Natural killer cell (primary cell): ENCODE results near the gene FEM1C. TPM values are rescaled to one million over a fixed set of nuclear protein-coding genes. Genes with fewer than 3 reads are reported as not detected.

ENCODE experiments used
- ATAC-seq, 3 donors: fragments of 150-1000 bp in 2 of 3; fragments of 200-7000 bp in 1 of 3; cut with Tn5 transposase; 1 replicate in 1 of 3; 2 replicates in 2 of 3; pipeline ENCODE4 v1.10.0; 2021; ENCODE audit warnings: mild to moderate bottlenecking in 2 of 3, moderate library complexity in 2 of 3
- DNase-seq, 2 donors: peaks; one replicate each; pipeline versions ENCODE4 v3.0.0 to v3.0.0-alpha.2; 2013 to 2021; ENCODE audit warnings: mixed read lengths in 1 of 2
- H3K27ac ChIP-seq: one replicate; pipeline ENCODE4 v1.5.1; 2013; ENCODE audit warnings: mild to moderate bottlenecking, low read length
- H3K27me3 ChIP-seq: one replicate; pipeline ENCODE4 v1.6.1; 2013; ENCODE audit warnings: low read length; ENCODE audit not compliant: control insufficient read depth, insufficient read depth
- H3K36me3 ChIP-seq: one replicate; pipeline ENCODE4 v1.6.1; 2013; ENCODE audit warnings: low read length; ENCODE audit not compliant: control insufficient read depth, insufficient read depth
- H3K4me1 ChIP-seq: one replicate; pipeline ENCODE4 v1.6.1; 2013; ENCODE audit warnings: low read length; ENCODE audit not compliant: control insufficient read depth, insufficient read depth
- H3K4me3 ChIP-seq: one replicate; pipeline ENCODE4 v1.5.1; 2013; ENCODE audit warnings: low read length
- H3K9me3 ChIP-seq: one replicate; pipeline ENCODE4 v1.6.1; 2013; ENCODE audit warnings: low read length; ENCODE audit not compliant: control insufficient read depth, insufficient read depth
- H3K27ac Mint-ChIP-seq, 2 donors: one replicate each; pipeline ENCODE4 v1.8.0; 2022; ENCODE audit warnings: mild to moderate bottlenecking in 2 of 2, mixed read lengths in 2 of 2, moderate library complexity in 1 of 2
- H3K27me3 Mint-ChIP-seq, 2 donors: one replicate each; pipeline ENCODE4 v1.8.0; 2022; ENCODE audit warnings: low read depth in 2 of 2, mixed read lengths in 2 of 2
- H3K36me3 Mint-ChIP-seq: one replicate; pipeline ENCODE4 v1.8.0; 2022; ENCODE audit warnings: mixed read lengths
- H3K4me1 Mint-ChIP-seq, 2 donors: one replicate each; pipeline ENCODE4 v1.8.0; 2022; ENCODE audit warnings: mixed read lengths in 2 of 2
- H3K4me3 Mint-ChIP-seq: one replicate; pipeline ENCODE4 v1.8.0; 2022; ENCODE audit warnings: mild to moderate bottlenecking, moderate library complexity, mixed read lengths
- H3K9me3 Mint-ChIP-seq, 2 donors: one replicate each; pipeline ENCODE4 v1.8.0; 2022; ENCODE audit warnings: mixed read lengths in 2 of 2
- WGBS: methylation state at CpG from one replicate; pipeline ENCODE4 v1.1.7; 2013; ENCODE audit warnings: missing lambda C conversion rate; ENCODE audit not compliant: insufficient coverage; 5-methylcytosine and 5-hydroxymethylcytosine counted together
- intact Hi-C: fragments of 100-400 bp; cut with micrococcal nuclease; formaldehyde crosslinking; loops from one replicate; pipeline ENCODE4 v1.14.2; 2022
- total RNA-seq, 4 donors: library from RNA; stranded (reverse); fragments of 120-200 nt in 1 of 4; gene quantifications; one replicate each; pipeline versions ENCODE4 v1.2.3 to v1.2.4, GENCODE V29; 2013 to 2022
- TF ChIP-seq, protein P1 (sequence below): fragments of 200-600 bp; IDR thresholded peaks from one replicate; pipeline ENCODE4 v1.8.0; 2022; ENCODE audit warnings: antibody characterized with exemption

FEM1C gene
- total RNA-seq, 3 donors from 2014 or later (not counting 1 experiment from before 2014, with no cell fraction given) = 33.8 to 48.6 (median 36.2) TPM

DNA sequence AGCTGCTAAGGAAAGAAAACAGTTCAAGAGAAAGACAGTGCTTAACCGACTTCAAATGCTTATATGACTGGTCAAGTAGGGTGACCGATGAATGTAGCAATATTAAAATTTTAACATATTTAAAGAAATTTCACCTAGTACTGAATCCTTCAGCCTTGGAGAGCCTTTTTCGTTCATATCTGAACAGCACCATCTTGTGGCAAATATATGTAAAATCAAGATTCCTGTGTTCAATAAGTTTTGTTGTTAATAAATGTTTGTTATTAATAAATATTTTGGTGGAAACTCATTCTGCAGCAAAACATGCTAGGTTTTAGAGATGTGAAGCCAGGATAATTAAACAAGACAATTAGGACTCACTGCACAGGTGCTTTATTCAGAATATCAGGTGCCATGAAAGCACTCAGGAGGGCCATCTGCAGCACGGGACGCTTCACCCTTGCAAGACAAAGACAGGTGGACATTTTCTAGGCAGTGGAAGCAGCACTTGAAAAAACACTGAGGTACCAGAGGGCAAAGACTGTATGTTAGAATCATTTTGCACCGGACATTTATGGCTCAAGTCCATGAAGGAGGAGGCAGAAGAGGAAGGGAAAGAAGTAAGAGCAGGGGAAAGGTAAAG, 42.1 kb upstream of the FEM1C start:
- H3K27me3 Mint-ChIP-seq = no peaks in the 10 kb centered on the region
- no peaks in the 10 kb centered on the region for H3K4me1 ChIP-seq
- 63% methylated on average over 5 of the region's 6 CpGs for WGBS
- intact Hi-C loops = loop anchor here (1.0 to 5.0 kb wide), 3 partner anchors 277 to 1974 kb away; no protein-coding TSS in a partner anchor
- H3K36me3 ChIP-seq = no peaks in the 10 kb centered on the region
- H3K4me1 Mint-ChIP-seq = no peaks in the 10 kb centered on the region
- H3K9me3 Mint-ChIP-seq = no peaks in the 10 kb centered on the region
- no peak overlapping the region for H3K4me3 Mint-ChIP-seq
- no peak overlapping the region for H3K27ac Mint-ChIP-seq
- no peak overlapping the region for H3K4me3 ChIP-seq
- H3K36me3 Mint-ChIP-seq = no peaks in the 10 kb centered on the region
- no peak overlapping the region for H3K27ac ChIP-seq
- ATAC-seq = peak; percentile 44 to 53 (median 52)
- no peaks in the 10 kb centered on the region for H3K27me3 ChIP-seq
- TF ChIP-seq, protein P1, sequence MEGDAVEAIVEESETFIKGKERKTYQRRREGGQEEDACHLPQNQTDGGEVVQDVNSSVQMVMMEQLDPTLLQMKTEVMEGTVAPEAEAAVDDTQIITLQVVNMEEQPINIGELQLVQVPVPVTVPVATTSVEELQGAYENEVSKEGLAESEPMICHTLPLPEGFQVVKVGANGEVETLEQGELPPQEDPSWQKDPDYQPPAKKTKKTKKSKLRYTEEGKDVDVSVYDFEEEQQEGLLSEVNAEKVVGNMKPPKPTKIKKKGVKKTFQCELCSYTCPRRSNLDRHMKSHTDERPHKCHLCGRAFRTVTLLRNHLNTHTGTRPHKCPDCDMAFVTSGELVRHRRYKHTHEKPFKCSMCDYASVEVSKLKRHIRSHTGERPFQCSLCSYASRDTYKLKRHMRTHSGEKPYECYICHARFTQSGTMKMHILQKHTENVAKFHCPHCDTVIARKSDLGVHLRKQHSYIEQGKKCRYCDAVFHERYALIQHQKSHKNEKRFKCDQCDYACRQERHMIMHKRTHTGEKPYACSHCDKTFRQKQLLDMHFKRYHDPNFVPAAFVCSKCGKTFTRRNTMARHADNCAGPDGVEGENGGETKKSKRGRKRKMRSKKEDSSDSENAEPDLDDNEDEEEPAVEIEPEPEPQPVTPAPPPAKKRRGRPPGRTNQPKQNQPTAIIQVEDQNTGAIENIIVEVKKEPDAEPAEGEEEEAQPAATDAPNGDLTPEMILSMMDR = peak; percentile 71
- no peaks in the 10 kb centered on the region for H3K9me3 ChIP-seq
- DNase-seq = peak in 1 of 2 donors; percentile 54

DNA sequence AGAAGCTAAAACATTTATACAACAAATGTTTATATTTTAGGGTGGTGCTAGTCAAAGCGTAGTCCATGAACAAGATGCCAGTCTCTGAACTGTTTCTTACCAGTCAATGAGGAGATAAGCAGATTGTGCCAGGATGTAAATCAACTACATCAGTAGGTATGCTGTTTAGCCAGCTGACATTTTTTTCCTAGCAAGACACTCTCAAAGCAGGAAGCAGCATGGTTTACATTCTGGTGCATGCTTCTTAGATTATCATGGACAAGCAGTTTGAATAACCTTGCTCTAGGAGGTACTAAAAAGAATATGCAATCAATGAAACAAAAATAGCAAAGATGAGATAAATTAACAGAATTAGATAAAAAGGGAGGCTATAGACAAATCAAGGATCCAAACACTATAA, 40.7 kb upstream of the FEM1C start:
- TF ChIP-seq, protein P1 = no peak
- H3K4me3 Mint-ChIP-seq = no peak overlapping the region
- H3K9me3 Mint-ChIP-seq = no peaks in the 10 kb centered on the region
- H3K36me3 Mint-ChIP-seq = no peaks in the 10 kb centered on the region
- no peaks in the 10 kb centered on the region for H3K4me1 ChIP-seq
- H3K27ac ChIP-seq = no peak overlapping the region
- H3K36me3 ChIP-seq = no peaks in the 10 kb centered on the region
- intact Hi-C loops = loop anchor here (5.0 kb wide), 2 partner anchors 488 to 1973 kb away; no protein-coding TSS in a partner anchor
- H3K27ac Mint-ChIP-seq = no peak overlapping the region
- H3K9me3 ChIP-seq = no peaks in the 10 kb centered on the region
- 100% methylated on average over 1 of the region's 1 CpG for WGBS
- H3K4me1 Mint-ChIP-seq = no peaks in the 10 kb centered on the region
- no peak for ATAC-seq
- no peaks in the 10 kb centered on the region for H3K27me3 ChIP-seq
- no peaks in the 10 kb centered on the region for H3K27me3 Mint-ChIP-seq
- no peak overlapping the region for H3K4me3 ChIP-seq
- DNase-seq = no peak

DNA sequence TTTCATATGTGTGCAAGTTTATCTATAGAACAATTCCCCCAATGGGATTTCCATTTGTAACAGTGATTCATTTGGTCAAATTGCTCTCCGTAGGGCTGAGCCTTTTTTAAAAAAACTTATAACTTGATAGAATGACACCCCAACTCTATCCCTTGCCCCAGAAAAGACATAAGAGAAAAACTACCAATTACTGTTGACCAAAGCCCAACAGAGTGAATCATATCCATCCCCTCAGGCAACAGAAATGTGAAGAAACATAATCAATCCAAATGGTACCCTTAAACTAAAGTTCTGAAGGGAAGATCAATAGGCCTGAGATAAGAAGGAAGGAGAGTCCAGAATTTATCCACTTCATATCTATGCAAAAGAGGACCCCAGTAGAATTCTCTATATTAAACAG, 39.9 kb upstream of the FEM1C start:
- Histone ChIP-seq H3K27ac (no peak overlapping the region), H3K36me3 (no peaks in the 10 kb centered on the region), H3K4me3 (no peak overlapping the region), H3K4me1 (no peaks in the 10 kb centered on the region), H3K9me3 (no peaks in the 10 kb centered on the region), H3K27me3 (no peaks in the 10 kb centered on the region)
- 89% methylated on average over 1 of the region's 1 CpG for WGBS
- TF ChIP-seq, protein P1 = no peak
- H3K27me3 Mint-ChIP-seq = no peaks in the 10 kb centered on the region
- DNase-seq (no peak), ATAC-seq (no peak)
- no peaks in the 10 kb centered on the region for H3K36me3 Mint-ChIP-seq
- H3K4me3 Mint-ChIP-seq = no peak overlapping the region
- no peaks in the 10 kb centered on the region for H3K4me1 Mint-ChIP-seq
- H3K9me3 Mint-ChIP-seq = no peaks in the 10 kb centered on the region
- no peak overlapping the region for H3K27ac Mint-ChIP-seq
- intact Hi-C loops = no loop called here

DNA sequence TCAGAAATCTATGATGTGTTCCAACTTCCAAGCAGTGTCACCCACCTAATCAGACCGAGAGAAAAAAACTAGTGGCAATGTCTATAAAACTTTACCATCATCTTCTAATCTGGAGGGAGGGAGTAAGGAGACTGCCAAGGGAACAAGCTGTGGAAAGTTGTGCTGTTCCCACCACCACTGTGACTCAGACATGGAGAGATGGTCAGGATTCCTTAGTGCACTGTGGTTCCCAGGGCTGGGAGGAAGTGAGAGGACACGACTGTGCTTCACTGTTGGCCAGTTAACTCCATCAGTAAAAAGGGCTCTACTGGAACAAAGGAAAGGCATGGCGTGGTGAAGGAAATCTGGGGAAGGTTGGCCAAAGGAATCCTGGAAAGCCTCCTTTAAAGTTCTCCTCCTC, 38.9 kb upstream of the FEM1C start:
- DNase-seq (no peak), ATAC-seq (no peak)
- WGBS = 79% methylated on average over 2 of the region's 3 CpGs
- no peaks in the 10 kb centered on the region for H3K36me3 Mint-ChIP-seq
- no peaks in the 10 kb centered on the region for H3K9me3 Mint-ChIP-seq
- H3K27ac Mint-ChIP-seq = no peak overlapping the region
- H3K4me3 ChIP-seq = no peak overlapping the region
- TF ChIP-seq, protein P1 = no peak
- H3K27me3 ChIP-seq = no peaks in the 10 kb centered on the region
- no peaks in the 10 kb centered on the region for H3K4me1 Mint-ChIP-seq
- H3K36me3 ChIP-seq = no peaks in the 10 kb centered on the region
- no peaks in the 10 kb centered on the region for H3K4me1 ChIP-seq
- intact Hi-C loops = no loop called here
- no peak overlapping the region for H3K27ac ChIP-seq
- no peaks in the 10 kb centered on the region for H3K9me3 ChIP-seq
- no peaks in the 10 kb centered on the region for H3K27me3 Mint-ChIP-seq
- no peak overlapping the region for H3K4me3 Mint-ChIP-seq
